Ovary (tissue), 9 donors: ENCODE measurements around the gene LYPD5. TPM values are rescaled to one million over a fixed set of nuclear protein-coding genes. Genes with fewer than 3 reads are reported as not detected.

Source experiments
- DNase-seq, 5 donors: peaks; one replicate each; pipeline ENCODE4 v3.0.0-alpha.2; 2019 to 2020
- H3K27ac ChIP-seq, 2 donors: fragments of 200-600 bp; one replicate each; pipeline versions ENCODE4 v1.5.1 to v1.8.0; 2019 to 2022
- H3K27me3 ChIP-seq: fragments of 200-600 bp; one replicate; pipeline ENCODE4 v1.8.0; 2022
- H3K36me3 ChIP-seq: fragments of 200-600 bp; sonication (generic); one replicate; pipeline ENCODE4 v1.5.1; 2019
- H3K4me1 ChIP-seq: one replicate; pipeline ENCODE4 v1.8.1; 2013; ENCODE audit warnings: mild to moderate bottlenecking, moderate library complexity; ENCODE audit not compliant: insufficient read depth
- H3K4me3 ChIP-seq: fragments of 200-600 bp; sonication (generic); one replicate; pipeline ENCODE4 v1.5.1; 2017
- H3K9me3 ChIP-seq, 2 donors: fragments of 200-600 bp in 1 of 2; sonication (generic) in 1 of 2; one replicate each; pipeline versions ENCODE4 v1.5.1 to v1.8.1; 2013 to 2019; ENCODE audit warnings: mild to moderate bottlenecking in 1 of 2, moderate library complexity in 1 of 2
- EP300 ChIP-seq: sonication (generic); formaldehyde crosslinking; IDR thresholded peaks from one replicate; pipeline ENCODE4 v1.6.1; 2017; ENCODE audit warnings: antibody characterized with exemption
- POLR2A ChIP-seq: fragments of 450-650 bp; IDR thresholded peaks from one replicate; pipeline ENCODE4 v1.6.1; 2017; ENCODE audit warnings: antibody characterized with exemption, mild to moderate bottlenecking, moderate library complexity
- WGBS, 3 donors: extraction: QIAGEN DNeasy Blood & Tissue Kit in 1 of 3; methylation state at CpG; one replicate each; pipeline versions ENCODE4 v1.1.5 to v1.1.7; 2013 to 2017; 5-methylcytosine and 5-hydroxymethylcytosine counted together
- intact Hi-C, 4 donors: fragments of 100-400 bp; cut with DNase I; formaldehyde crosslinking; loops; one replicate each; pipeline versions ENCODE4 v1.11.0 to v1.15.1; 2022 to 2023
- polyA plus RNA-seq, 2 donors: library from polyadenylated mRNA; stranded (reverse); fragments of 200-250 nt in 1 of 2; fragments of 350-450 nt in 1 of 2; fragmentation: Illumina TruSeq in 1 of 2; extraction: RNeasy Lipid Tissue Mini Kit (QIAGEN cat#74804) in 1 of 2; gene quantifications; one replicate each; pipeline ENCODE4 v1.2.3, GENCODE V29; 2013 to 2014
- total RNA-seq, 7 donors: library from RNA; depleted of rRNA in 2 of 7; stranded (reverse); fragments of >200 nt in 2 of 7; fragmentation: NEBNext Ultra II Directional in 3 of 7; extraction: Animal tissue kit (Norgen Biotek cat#: 25700) in 3 of 7; gene quantifications; one replicate each; pipeline versions ENCODE4 v1.1.0 to v1.2.4, GENCODE V29; 2016 to 2023
- TF ChIP-seq, protein P1 (sequence below), 3 donors: fragments of 450-650 bp in 2 of 3; fragments of 200-600 bp in 1 of 3; IDR thresholded peaks; one replicate each; pipeline versions ENCODE4 v1.5.1 to v1.8.0; 2016 to 2022; ENCODE audit warnings: antibody characterized with exemption in 3 of 3, mild to moderate bottlenecking in 1 of 3
- donor health status: DM: no; HTN: no; CAD: no; lungs with moderate emphysema.
- donor health status: DM: no; HTN: no; CAD: no.
- donor health status: Bipolar disorder and iron deficiency.
- donor health status: DM: yes; HTN: yes; CAD: no.
- donor health status: DM: no; HTN: no; CAD: no.
- donor health status: DM: yes; HTN: yes; CAD: no.

The LYPD5 gene
- total and polyA plus RNA-seq, 9 donors, result 0.25 to 1.9 (median 0.79) TPM

- 84 to 88% (median 84%) methylated on average over 14 of the region's 14 CpGs for WGBS, 3 donors
- no peaks in the 10 kb centered on the region for H3K36me3 ChIP-seq
- no peaks in the 10 kb centered on the region for H3K27me3 ChIP-seq
- no peak for DNase-seq
- H3K4me3 ChIP-seq, result no peak overlapping the region
- H3K27ac ChIP-seq, result no peak overlapping the region
- no peaks in the 10 kb centered on the region for H3K4me1 ChIP-seq
- intact Hi-C loops, result loop anchor here in 2 of 4 donors (2.0 to 5.0 kb wide), 2 partner anchors 34 to 35 kb away; no protein-coding TSS in a partner anchor
- TF ChIP-seq POLR2A (no peak), EP300 (no peak)
- TF ChIP-seq, protein P1, sequence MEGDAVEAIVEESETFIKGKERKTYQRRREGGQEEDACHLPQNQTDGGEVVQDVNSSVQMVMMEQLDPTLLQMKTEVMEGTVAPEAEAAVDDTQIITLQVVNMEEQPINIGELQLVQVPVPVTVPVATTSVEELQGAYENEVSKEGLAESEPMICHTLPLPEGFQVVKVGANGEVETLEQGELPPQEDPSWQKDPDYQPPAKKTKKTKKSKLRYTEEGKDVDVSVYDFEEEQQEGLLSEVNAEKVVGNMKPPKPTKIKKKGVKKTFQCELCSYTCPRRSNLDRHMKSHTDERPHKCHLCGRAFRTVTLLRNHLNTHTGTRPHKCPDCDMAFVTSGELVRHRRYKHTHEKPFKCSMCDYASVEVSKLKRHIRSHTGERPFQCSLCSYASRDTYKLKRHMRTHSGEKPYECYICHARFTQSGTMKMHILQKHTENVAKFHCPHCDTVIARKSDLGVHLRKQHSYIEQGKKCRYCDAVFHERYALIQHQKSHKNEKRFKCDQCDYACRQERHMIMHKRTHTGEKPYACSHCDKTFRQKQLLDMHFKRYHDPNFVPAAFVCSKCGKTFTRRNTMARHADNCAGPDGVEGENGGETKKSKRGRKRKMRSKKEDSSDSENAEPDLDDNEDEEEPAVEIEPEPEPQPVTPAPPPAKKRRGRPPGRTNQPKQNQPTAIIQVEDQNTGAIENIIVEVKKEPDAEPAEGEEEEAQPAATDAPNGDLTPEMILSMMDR (IDR thresholded peaks at IDR 0.05), result no peak
- H3K9me3 ChIP-seq, result no peaks in the 10 kb centered on the region
These were observed 20.5 kb downstream of the LYPD5 start for GRCh38 chr19:43781630-43782310.

GRCh38 chr19:43780706-43781525 lies 21.3 kb downstream of the LYPD5 start, which contains the start of gene KCNN4:
KCNN4 (minus strand) TSS chr19:43780973; CDS start chr19:43780861, 112 bp downstream.
- H3K4me1 ChIP-seq, result no peaks in the 10 kb centered on the region
- TF ChIP-seq, protein P1 (IDR thresholded peaks at IDR 0.05), result no peak
- TF ChIP-seq POLR2A (no peak), EP300 (no peak)
- WGBS, 3 donors, result 29 to 33% (median 31%) methylated on average over 17 to 19 of the region's 19 CpGs
- H3K27me3 ChIP-seq, result no peaks in the 10 kb centered on the region
- no peaks in the 10 kb centered on the region for H3K36me3 ChIP-seq
- no peak within 1 kb of the TSS for H3K27ac ChIP-seq
- no peaks in the 10 kb centered on the region for H3K9me3 ChIP-seq
- intact Hi-C loops, result loop anchor here in 1 of 4 donors (5.0 kb wide), 1 partner anchor 34 kb away; no protein-coding TSS in a partner anchor
- H3K4me3 ChIP-seq, result no peak within 1 kb of the TSS
- DNase-seq, result no peak

GRCh38 chr19:43779820-43780219 lies 22.4 kb downstream of the LYPD5 start:
- H3K9me3 ChIP-seq, result no peaks in the 10 kb centered on the region
- 28 to 33% (median 28%) methylated on average over 3 of the region's 3 CpGs for WGBS, 3 donors
- peaks cover under 1% of the 10 kb centered on the region for H3K4me1 ChIP-seq
- TF ChIP-seq EP300 (no peak), POLR2A (no peak)
- TF ChIP-seq, protein P1 (IDR thresholded peaks at IDR 0.05), result no peak
- no peaks in the 10 kb centered on the region for H3K36me3 ChIP-seq
- H3K27me3 ChIP-seq, result no peaks in the 10 kb centered on the region
- H3K4me3 ChIP-seq, result no peak overlapping the region
- no peak for DNase-seq
- H3K27ac ChIP-seq, result no peak overlapping the region
- intact Hi-C loops, result loop anchor here in 1 of 4 donors (5.0 kb wide), 1 partner anchor 33 kb away; no protein-coding TSS in a partner anchor

DNA sequence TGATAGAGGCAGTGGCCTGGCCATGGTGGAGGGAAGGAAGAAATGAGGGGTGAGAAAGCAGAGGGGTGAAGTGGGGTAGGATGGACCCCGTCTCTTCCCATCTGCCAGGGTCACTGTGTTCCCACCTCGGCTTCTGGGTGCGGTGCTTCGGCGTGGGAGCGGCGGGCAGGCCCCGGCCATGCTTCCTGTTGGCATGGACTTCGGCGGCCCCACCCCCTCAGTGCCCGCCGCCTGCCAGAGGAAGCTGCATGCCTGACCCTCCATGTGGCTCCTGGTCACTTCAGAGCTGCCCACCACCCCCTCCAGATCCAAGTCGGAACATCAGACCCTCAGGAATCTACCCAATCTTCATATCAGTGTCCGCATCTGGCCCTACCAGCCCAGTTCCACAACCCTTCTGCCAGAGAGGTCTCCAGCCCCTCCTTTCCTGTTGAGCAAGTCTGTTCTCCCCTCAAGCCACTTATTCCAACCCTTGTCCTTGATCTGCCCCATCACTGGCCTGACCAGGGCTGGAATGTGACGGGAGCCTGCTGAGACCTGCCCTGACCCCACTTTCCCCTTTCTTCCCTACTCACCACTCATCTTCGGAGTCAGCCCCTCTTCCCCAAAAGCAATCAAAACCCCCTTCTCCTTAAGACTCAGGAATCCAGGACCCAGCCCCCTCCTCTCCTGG lies 23.0 kb downstream of the LYPD5 start:
- DNase-seq, result no peak
- Histone ChIP-seq H3K27ac (no peak overlapping the region), H3K4me3 (no peak overlapping the region), H3K27me3 (no peaks in the 10 kb centered on the region), H3K9me3 (no peaks in the 10 kb centered on the region), H3K4me1 (peaks cover 5% of the 10 kb centered on the region), H3K36me3 (no peaks in the 10 kb centered on the region)
- no peak for TF ChIP-seq EP300
- TF ChIP-seq POLR2A, result no peak
- TF ChIP-seq, protein P1 (IDR thresholded peaks at IDR 0.05), result no peak
- 66 to 78% (median 68%) methylated on average over 16 of the region's 16 CpGs for WGBS, 3 donors
- intact Hi-C loops, result no loop called here
